ENCODE results near the gene NCOA4. TPM values are rescaled to one million over a fixed set of nuclear protein-coding genes. Genes with fewer than 3 reads are reported as not detected.
"Not testable (repeated sequence)": the region's sequence is repeated elsewhere in the genome, so short reads cannot be mapped to it uniquely, and the experiment has no call there.

The NCOA4 gene
- total RNA-seq, 4 donors from 2014 or later = 139 to 173 (median 157) TPM

- Histone ChIP-seq H3K36me3 (peaks cover 0 to 83% of the 10 kb centered on the region in 2 donors), H3K4me3 (no peak overlapping the region), H3K4me1 (no peaks in the 10 kb centered on the region), H3K9me3 (no peaks in the 10 kb centered on the region), H3K27me3 (no peaks in the 10 kb centered on the region), H3K27ac (no peak overlapping the region)
- in situ Hi-C loops (cut with MboI; ENCODE audit: low sequenced_read_pairs in 4 of 4) = loop anchor here in 1 of 4 donors (25.0 kb wide), 1 partner anchor 1019 kb away; the partner anchor contains the start of gene DEPP1
- ATAC-seq (no peak), DNase-seq (no peak)
- intact Hi-C loops (cut with DNase I; ENCODE audit: low total_unique reads) = no loop called here
- TF ChIP-seq POLR2A (IDR thresholded peaks at IDR 0.05) = no peak
- TF ChIP-seq, protein P1, sequence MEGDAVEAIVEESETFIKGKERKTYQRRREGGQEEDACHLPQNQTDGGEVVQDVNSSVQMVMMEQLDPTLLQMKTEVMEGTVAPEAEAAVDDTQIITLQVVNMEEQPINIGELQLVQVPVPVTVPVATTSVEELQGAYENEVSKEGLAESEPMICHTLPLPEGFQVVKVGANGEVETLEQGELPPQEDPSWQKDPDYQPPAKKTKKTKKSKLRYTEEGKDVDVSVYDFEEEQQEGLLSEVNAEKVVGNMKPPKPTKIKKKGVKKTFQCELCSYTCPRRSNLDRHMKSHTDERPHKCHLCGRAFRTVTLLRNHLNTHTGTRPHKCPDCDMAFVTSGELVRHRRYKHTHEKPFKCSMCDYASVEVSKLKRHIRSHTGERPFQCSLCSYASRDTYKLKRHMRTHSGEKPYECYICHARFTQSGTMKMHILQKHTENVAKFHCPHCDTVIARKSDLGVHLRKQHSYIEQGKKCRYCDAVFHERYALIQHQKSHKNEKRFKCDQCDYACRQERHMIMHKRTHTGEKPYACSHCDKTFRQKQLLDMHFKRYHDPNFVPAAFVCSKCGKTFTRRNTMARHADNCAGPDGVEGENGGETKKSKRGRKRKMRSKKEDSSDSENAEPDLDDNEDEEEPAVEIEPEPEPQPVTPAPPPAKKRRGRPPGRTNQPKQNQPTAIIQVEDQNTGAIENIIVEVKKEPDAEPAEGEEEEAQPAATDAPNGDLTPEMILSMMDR (IDR thresholded peaks at IDR 0.05 in 4 of 5, conservative IDR thresholded peaks at IDR 0.05 in 1 of 5) = no peak
Measured at GRCh38 chr10:46006219-46006618, 24.2 kb downstream of the NCOA4 start.

- intact Hi-C loops (cut with DNase I; ENCODE audit: low total_unique reads) = no loop called here
- Histone ChIP-seq H3K27ac (no peak overlapping the region), H3K36me3 (peaks cover 0 to 80% of the 10 kb centered on the region in 2 donors), H3K4me3 (no peak overlapping the region), H3K9me3 (no peaks in the 10 kb centered on the region), H3K27me3 (no peaks in the 10 kb centered on the region), H3K4me1 (no peaks in the 10 kb centered on the region)
- no peak for TF ChIP-seq POLR2A (IDR thresholded peaks at IDR 0.05)
- TF ChIP-seq, protein P1 (IDR thresholded peaks at IDR 0.05 in 4 of 5, conservative IDR thresholded peaks at IDR 0.05 in 1 of 5) = no peak
- no peak for ATAC-seq
- no peak for DNase-seq
- in situ Hi-C loops (cut with MboI; ENCODE audit: low sequenced_read_pairs in 4 of 4) = loop anchor here in 1 of 4 donors (25.0 kb wide), 1 partner anchor 1018 kb away; the partner anchor contains the start of gene DEPP1
Measured at GRCh38 chr10:46005383-46005782, 25.0 kb downstream of the NCOA4 start.

GRCh38 chr10:46004963-46005362, 25.5 kb downstream of the NCOA4 start:
- no peak for ATAC-seq
- no peak for TF ChIP-seq POLR2A (IDR thresholded peaks at IDR 0.05)
- TF ChIP-seq, protein P1 (IDR thresholded peaks at IDR 0.05 in 4 of 5, conservative IDR thresholded peaks at IDR 0.05 in 1 of 5) = no peak
- Histone ChIP-seq H3K27me3 (no peaks in the 10 kb centered on the region), H3K27ac (no peak overlapping the region), H3K9me3 (no peaks in the 10 kb centered on the region), H3K36me3 (peaks cover 0 to 80% of the 10 kb centered on the region in 2 donors), H3K4me1 (no peaks in the 10 kb centered on the region), H3K4me3 (no peak overlapping the region)
- intact Hi-C loops (cut with DNase I; ENCODE audit: low total_unique reads) (no loop called here), in situ Hi-C loops (cut with MboI; ENCODE audit: low sequenced_read_pairs in 4 of 4) (loop anchor here in 1 of 4 donors (25.0 kb wide), 1 partner anchor 1018 kb away; the partner anchor contains the start of gene DEPP1)
- DNase-seq = no peak

GRCh38 chr10:46002916-46003693, 27.3 kb downstream of the NCOA4 start:
- TF ChIP-seq POLR2A (IDR thresholded peaks at IDR 0.05) = no peak
- TF ChIP-seq, protein P1 (IDR thresholded peaks at IDR 0.05 in 4 of 5, conservative IDR thresholded peaks at IDR 0.05 in 1 of 5) = no peak
- ATAC-seq (peak in 1 of 2 donors; percentile 68), DNase-seq (no peak)
- intact Hi-C loops (cut with DNase I; ENCODE audit: low total_unique reads) = no loop called here
- in situ Hi-C loops (cut with MboI; ENCODE audit: low sequenced_read_pairs in 4 of 4) = loop anchor here in 1 of 4 donors (25.0 kb wide), 1 partner anchor 1016 kb away; the partner anchor contains the start of gene DEPP1
- Histone ChIP-seq H3K9me3 (no peaks in the 10 kb centered on the region), H3K36me3 (peaks cover 0 to 69% of the 10 kb centered on the region in 2 donors), H3K27ac (peak overlapping the region in 1 of 4 donors; percentile 15), H3K4me1 (no peaks in the 10 kb centered on the region), H3K27me3 (no peaks in the 10 kb centered on the region), H3K4me3 (no peak overlapping the region)

GRCh38 chr10:46002189-46002687, 28.2 kb downstream of the NCOA4 start:
- H3K36me3 ChIP-seq = peaks cover 0 to 68% of the 10 kb centered on the region in 2 donors
- H3K27me3 ChIP-seq; H3K9me3 ChIP-seq; DNase-seq; H3K4me1 ChIP-seq; ATAC-seq; intact Hi-C loops (cut with DNase I; ENCODE audit: low total_unique reads); H3K27ac ChIP-seq; H3K4me3 ChIP-seq: not testable (repeated sequence)
- in situ Hi-C loops (cut with MboI; ENCODE audit: low sequenced_read_pairs in 4 of 4) = loop anchor here in 1 of 4 donors (25.0 kb wide), 1 partner anchor 1015 kb away; the partner anchor contains the start of gene DEPP1

Measured in gastrocnemius medialis (tissue), 4 donors.